MCF 10A (cell line): ENCODE results near the gene KCNK4. TPM values are rescaled to one million over a fixed set of nuclear protein-coding genes. Genes with fewer than 3 reads are reported as not detected.

Source experiments
- BruUV-seq: library from RNA; stranded (reverse); fragments of 400-500 nt; replicated peaks from 2 replicates; lab custom pipeline; 2021; lab: Mats Ljungman, UMichigan
- CTCF ChIA-PET: fragments of 300-600 bp; sonication (Branson Sonifier 250); formaldehyde crosslinking; extraction: SDS; loops from one replicate; lab custom pipeline; 2021; ENCODE audit warnings: antibody characterized with exemption, inconsistent platforms; lab: Yijun Ruan, JAX
- POLR2A ChIA-PET: fragments of 300-600, 350-650 bp; sonication (Branson Sonifier 250); formaldehyde crosslinking; extraction: SDS; loops from one replicate; lab custom pipeline; 2020; ENCODE audit warnings: antibody characterized with exemption, inconsistent platforms; lab: Yijun Ruan, JAX
- DNase-seq: peaks from one replicate; pipeline ENCODE4 v3.0.0-alpha.2; 2018; ENCODE audit not compliant: unreplicated experiment
- H3K27ac Mint-ChIP-seq: one replicate; pipeline ENCODE4 v1.8.0; 2022; ENCODE audit warnings: mild to moderate bottlenecking, low read depth, mixed read lengths; ENCODE audit not compliant: unreplicated experiment
- H3K27me3 Mint-ChIP-seq: one replicate; pipeline ENCODE4 v1.8.0; 2022; ENCODE audit warnings: mixed read lengths; ENCODE audit not compliant: insufficient read depth, unreplicated experiment
- H3K36me3 Mint-ChIP-seq: one replicate; pipeline ENCODE4 v1.8.0; 2022; ENCODE audit warnings: mild to moderate bottlenecking, moderate library complexity, mixed read lengths; ENCODE audit not compliant: insufficient read depth, unreplicated experiment
- H3K4me1 Mint-ChIP-seq: one replicate; pipeline ENCODE4 v1.8.0; 2022; ENCODE audit warnings: mixed read lengths; ENCODE audit not compliant: insufficient read depth, unreplicated experiment
- H3K4me3 Mint-ChIP-seq: one replicate; pipeline ENCODE4 v1.8.0; 2022; ENCODE audit warnings: mild to moderate bottlenecking, moderate library complexity, mixed read lengths; ENCODE audit not compliant: unreplicated experiment
- H3K9me3 Mint-ChIP-seq: one replicate; pipeline ENCODE4 v1.8.0; 2022; ENCODE audit warnings: mixed read lengths; ENCODE audit not compliant: unreplicated experiment
- CTCF ChIP-seq: fragments of 200-600 bp; IDR thresholded peaks from one replicate; pipeline ENCODE4 v1.8.0; 2022; ENCODE audit warnings: antibody characterized with exemption, mild to moderate bottlenecking; ENCODE audit not compliant: unreplicated experiment
- intact Hi-C: fragments of 100-400 bp; cut with micrococcal nuclease; formaldehyde crosslinking; loops from 2 replicates; pipeline ENCODE4 v1.14.1; 2022
- total RNA-seq: library from RNA; stranded (reverse); gene quantifications from 2 replicates; pipeline ENCODE4 v1.2.3, GENCODE V29; 2022

The KCNK4 gene
- total RNA-seq, 1 experiment from 2014 or later, result not detected

GRCh38 chr11:64340671-64341335 is 49.7 kb downstream of the KCNK4 start:
- intact Hi-C loops, result no loop called here
- no peaks in the 10 kb centered on the region for H3K27me3 Mint-ChIP-seq
- no peak for DNase-seq
- H3K9me3 Mint-ChIP-seq, result no peaks in the 10 kb centered on the region
- BruUV-seq, result no TSS peak
- CTCF ChIA-PET, result interaction anchor here (0.6 to 4.2 kb wide), 11 partner anchors 8 to 433 kb away, joined by 3 to 58 read pairs (median 4); partner anchors contain the start of genes PRDX5 and TRMT112
- H3K4me1 Mint-ChIP-seq, result peaks cover 10% of the 10 kb centered on the region
- H3K27ac Mint-ChIP-seq, result no peak overlapping the region
- H3K36me3 Mint-ChIP-seq, result no peaks in the 10 kb centered on the region
- no peak overlapping the region for H3K4me3 Mint-ChIP-seq
- no peak for TF ChIP-seq CTCF
- POLR2A ChIA-PET, result interaction anchor here (1.2 to 15.4 kb wide), 5 partner anchors 9 to 69 kb away, joined by 3 to 285 read pairs (median 11); partner anchors contain the start of genes PRDX5 and TRMT112

GRCh38 chr11:64341429-64341828 is 50.3 kb downstream of the KCNK4 start:
- Mint-ChIP-seq H3K9me3 (no peaks in the 10 kb centered on the region), H3K27me3 (no peaks in the 10 kb centered on the region), H3K36me3 (no peaks in the 10 kb centered on the region), H3K4me1 (peaks cover 9% of the 10 kb centered on the region), H3K27ac (no peak overlapping the region), H3K4me3 (peak overlapping the region; percentile 14)
- ChIA-PET POLR2A (interaction anchor here (1.7 to 15.4 kb wide), 5 partner anchors 9 to 71 kb away, joined by 4 to 285 read pairs (median 11); partner anchors contain the start of genes PRDX5 and TRMT112), CTCF (interaction anchor here (0.6 to 4.2 kb wide), 11 partner anchors 8 to 432 kb away, joined by 3 to 58 read pairs (median 4); partner anchors contain the start of genes PRDX5 and TRMT112)
- intact Hi-C loops, result no loop called here
- BruUV-seq, result no TSS peak
- no peak for DNase-seq
- no peak for TF ChIP-seq CTCF

- ChIA-PET CTCF (interaction anchor here (0.6 to 4.2 kb wide), 13 partner anchors 8 to 432 kb away, joined by 3 to 58 read pairs (median 4); partner anchors contain the start of genes PRDX5 and TRMT112), POLR2A (interaction anchor here (0.7 to 15.4 kb wide), 9 partner anchors 10 to 1889 kb away, joined by 3 to 285 read pairs (median 4); partner anchors contain the start of genes PRDX5 and TRMT112)
- Mint-ChIP-seq H3K4me1 (peaks cover 12% of the 10 kb centered on the region), H3K4me3 (peak overlapping the region; percentile 65), H3K27me3 (no peaks in the 10 kb centered on the region), H3K36me3 (no peaks in the 10 kb centered on the region), H3K27ac (peak overlapping the region; percentile 35), H3K9me3 (no peaks in the 10 kb centered on the region)
- DNase-seq, result peak; percentile 90
- intact Hi-C loops, result no loop called here
- TF ChIP-seq CTCF, result peak; percentile 36
- BruUV-seq, result no TSS peak
These were observed 51.0 kb downstream of the KCNK4 start for GRCh38 chr11:64341851-64342791.
